Activated CD4-positive, alpha-beta T cell treated with anti-CD3 and anti-CD28 coated beads, Interleukin-10, Interleukin-2, amounts not matched to agents 100 ng/mL and 50 ng/mL, durations not matched to agents 16 hours and 8 hours (primary cell): Measurements from ENCODE around the gene CBFA2T2.
"Not testable (repeated sequence)": the region's sequence is repeated elsewhere in the genome, so short reads cannot be mapped to it uniquely, and the experiment has no call there.

Experiments
- DNase-seq: peaks from one replicate; pipeline ENCODE4 v3.0.0-alpha.2; 2020

Gene CBFA2T2

GRCh38 chr20:33490023-33490933, at the start of gene CBFA2T2:
TSS of gene CBFA2T2 (plus strand) at chr20:33490096. CDS start at chr20:33490268, 172 bp downstream.
- DNase-seq, result no peak

- not testable (repeated sequence) for DNase-seq
Observed at GRCh38 chr20:33440562-33440961, 49.3 kb upstream of the CBFA2T2 start.

GRCh38 chr20:33441142-33441955, 48.5 kb upstream of the CBFA2T2 start:
- DNase-seq, result no peak

GRCh38 chr20:33442136-33443005, 47.5 kb upstream of the CBFA2T2 start:
- no peak for DNase-seq

GRCh38 chr20:33443006-33443511, 46.8 kb upstream of the CBFA2T2 start:
- DNase-seq, result peak; percentile 9

GRCh38 chr20:33443512-33444239, 46.2 kb upstream of the CBFA2T2 start, which contains the start of gene SNTA1:
TSS of gene SNTA1 (minus strand) at chr20:33443763. CDS start at chr20:33443620, 143 bp downstream.
- peak; percentile 93 for DNase-seq

- peak; percentile 39 for DNase-seq
Observed at GRCh38 chr20:33444797-33445560, 44.9 kb upstream of the CBFA2T2 start.

GRCh38 chr20:33445881-33446625, 43.8 kb upstream of the CBFA2T2 start:
- DNase-seq, result no peak

GRCh38 chr20:33450867-33451266, 39.0 kb upstream of the CBFA2T2 start:
- DNase-seq, result no peak

GRCh38 chr20:33456916-33457642, 32.8 kb upstream of the CBFA2T2 start:
- DNase-seq, result peak; percentile 83

- no peak for DNase-seq
Observed at GRCh38 chr20:33459599-33459998, 30.3 kb upstream of the CBFA2T2 start.

GRCh38 chr20:33460711-33461110, 29.2 kb upstream of the CBFA2T2 start:
- peak; percentile 14 for DNase-seq

GRCh38 chr20:33463332-33464101, 26.4 kb upstream of the CBFA2T2 start:
- DNase-seq, result no peak

- DNase-seq, result not testable (repeated sequence)
Observed at GRCh38 chr20:33464759-33465158, 25.1 kb upstream of the CBFA2T2 start.

- DNase-seq, result no peak
Observed at GRCh38 chr20:33465481-33466302, 24.2 kb upstream of the CBFA2T2 start.

- no peak for DNase-seq
Observed at GRCh38 chr20:33466303-33466646, 23.6 kb upstream of the CBFA2T2 start.

- DNase-seq, result no peak
Observed at GRCh38 chr20:33470457-33470856, 19.4 kb upstream of the CBFA2T2 start.

- no peak for DNase-seq
Observed at GRCh38 chr20:33470866-33471265, 19.0 kb upstream of the CBFA2T2 start.
